ENCODE results near the gene CCS.
"Not testable (repeated sequence)": the region's sequence is repeated elsewhere in the genome, so short reads cannot be mapped to it uniquely, and the experiment has no call there.

- not testable (repeated sequence) for TF ChIP-seq ARNTL (CRISPR knock-in tag; IDR thresholded peaks at IDR 0.05; ENCODE audit: borderline replicate concordance, low read depth); PATZ1 (CRISPR knock-in tag; IDR thresholded peaks at IDR 0.05; ENCODE audit: borderline replicate concordance); TSHZ2 (CRISPR knock-in tag; IDR thresholded peaks at IDR 0.05); CREB5 (CRISPR knock-in tag; IDR thresholded peaks at IDR 0.05; ENCODE audit: low read depth); ZC3H10 (CRISPR knock-in tag; IDR thresholded peaks at IDR 0.05); ISL1 (CRISPR knock-in tag; IDR thresholded peaks at IDR 0.05); ESRRG (CRISPR knock-in tag; IDR thresholded peaks at IDR 0.05); OSR1 (CRISPR knock-in tag; IDR thresholded peaks at IDR 0.05); ZNF70 (CRISPR knock-in tag; IDR thresholded peaks at IDR 0.05); RARB (CRISPR knock-in tag; IDR thresholded peaks at IDR 0.05); CSDC2 (CRISPR knock-in tag; IDR thresholded peaks at IDR 0.05)
These were observed 7.5 kb upstream of the CCS start for GRCh38 chr11:66585447-66585846.

All from SK-N-SH treated with all-trans-retinoic acid at 6 μM for 48 hours (cell line).